ENCODE data around the gene SMYD4.
"Not testable (repeated sequence)": the region's sequence is repeated elsewhere in the genome, so short reads cannot be mapped to it uniquely, and the experiment has no call there.

Gene SMYD4

GRCh38 chr17:1829216-1829591 lies 498 bp downstream of the SMYD4 start:
- peak; percentile 19 for DNase-seq

DNA sequence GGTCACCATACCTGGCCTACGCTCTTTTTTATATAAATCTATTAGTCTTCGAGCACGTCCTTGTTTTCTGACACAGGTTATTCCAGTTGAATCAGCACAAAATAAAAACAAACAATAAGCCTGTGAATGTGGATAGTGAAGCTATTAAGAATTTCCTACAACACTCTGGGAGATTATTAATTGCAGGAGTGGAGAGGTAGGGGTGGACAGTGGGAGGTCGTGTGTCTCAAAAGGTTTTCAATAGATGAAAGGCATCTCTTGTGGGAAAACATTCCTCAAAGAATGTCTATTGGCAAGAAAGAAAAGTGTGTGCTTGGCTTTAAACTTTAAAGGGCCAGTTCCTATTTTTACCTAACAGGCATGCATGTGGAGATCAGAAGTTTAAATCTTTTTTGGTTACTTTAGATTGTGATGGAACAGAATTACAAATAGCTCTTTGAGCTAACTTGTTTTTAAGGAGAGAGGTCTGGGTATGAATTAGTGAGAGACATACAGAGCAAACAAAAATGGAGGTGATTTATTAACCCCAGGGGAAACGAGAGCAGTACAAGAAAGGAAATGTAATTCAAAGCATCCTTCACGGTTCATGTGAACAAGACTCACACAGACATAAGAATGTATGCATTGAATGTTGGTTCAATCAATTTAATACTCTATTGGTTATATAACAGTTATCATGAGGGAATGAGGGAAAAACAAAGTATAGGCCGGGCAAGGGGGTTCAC lies 9.0 kb downstream of the SMYD4 start:
- no peak for DNase-seq

- peak; percentile 5 for DNase-seq
Measured at GRCh38 chr17:1813088-1813487, 16.6 kb downstream of the SMYD4 start.

- no peak for DNase-seq
Measured at GRCh38 chr17:1810450-1811103, 19.1 kb downstream of the SMYD4 start.

- not testable (repeated sequence) for DNase-seq
Measured at GRCh38 chr17:1809815-1810214, 19.9 kb downstream of the SMYD4 start.

GRCh38 chr17:1808644-1809043 lies 21.1 kb downstream of the SMYD4 start:
- no peak for DNase-seq

DNA sequence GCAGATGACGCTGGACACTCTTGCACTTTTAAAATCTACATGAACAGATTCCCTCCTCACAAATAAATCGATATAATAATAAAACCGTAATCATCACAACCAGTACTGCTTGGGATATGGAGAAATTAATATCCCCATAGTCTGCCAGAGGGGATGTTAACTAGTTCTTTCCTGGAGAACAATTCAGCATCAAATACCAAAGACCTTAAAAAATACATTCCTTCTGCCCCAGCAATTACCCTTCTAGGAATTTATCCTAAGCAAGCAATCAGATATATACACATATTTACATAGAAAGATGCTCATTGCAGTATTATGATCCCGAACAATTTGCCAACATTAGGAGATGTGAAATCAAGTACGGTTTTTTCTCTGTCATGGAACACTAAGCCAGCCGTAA lies 21.8 kb downstream of the SMYD4 start:
- DNase-seq: no peak

DNA sequence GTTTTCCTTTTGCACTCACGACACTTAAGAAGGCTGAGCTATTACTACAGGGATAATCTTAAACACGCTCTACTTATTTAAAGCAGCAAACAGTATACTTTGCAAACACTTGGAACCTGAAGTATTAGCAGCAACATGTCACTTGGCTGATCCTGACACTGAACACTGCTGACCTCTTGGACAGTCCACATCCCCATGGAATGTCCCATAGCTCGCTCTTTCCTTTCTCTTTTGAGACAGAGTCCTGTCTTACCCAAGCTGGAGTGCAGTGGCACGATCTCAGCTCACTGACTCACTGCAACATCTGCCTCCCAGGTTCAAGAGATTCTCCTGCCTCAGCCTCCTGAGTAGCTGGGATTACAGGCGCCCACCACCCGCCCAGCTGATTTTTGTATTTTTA lies 26.4 kb downstream of the SMYD4 start:
- no peak for DNase-seq

GRCh38 chr17:1802429-1802828 lies 27.3 kb downstream of the SMYD4 start:
- DNase-seq: no peak

DNA sequence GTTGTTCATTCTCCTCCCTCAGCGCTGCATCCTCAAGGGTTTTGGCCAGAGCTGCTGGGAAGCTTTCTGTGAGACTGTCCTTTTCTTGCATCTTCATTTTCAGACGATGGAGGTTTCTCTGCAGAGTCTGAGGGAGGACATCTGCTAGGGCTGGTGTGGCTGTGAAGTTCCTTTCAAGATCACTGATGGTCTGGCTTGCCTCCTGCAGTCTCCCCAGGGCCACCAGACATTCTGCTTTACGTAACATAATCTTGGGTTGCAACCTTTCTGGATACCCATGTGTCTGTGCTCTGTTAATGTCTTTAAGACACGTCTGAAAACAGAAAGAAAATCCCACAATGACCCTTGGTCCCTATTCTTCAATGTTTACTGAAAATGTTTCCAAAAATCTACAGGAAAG lies 29.0 kb downstream of the SMYD4 start:
- DNase-seq: no peak

GRCh38 chr17:1800240-1800639 lies 29.5 kb downstream of the SMYD4 start:
- no peak for DNase-seq

DNA sequence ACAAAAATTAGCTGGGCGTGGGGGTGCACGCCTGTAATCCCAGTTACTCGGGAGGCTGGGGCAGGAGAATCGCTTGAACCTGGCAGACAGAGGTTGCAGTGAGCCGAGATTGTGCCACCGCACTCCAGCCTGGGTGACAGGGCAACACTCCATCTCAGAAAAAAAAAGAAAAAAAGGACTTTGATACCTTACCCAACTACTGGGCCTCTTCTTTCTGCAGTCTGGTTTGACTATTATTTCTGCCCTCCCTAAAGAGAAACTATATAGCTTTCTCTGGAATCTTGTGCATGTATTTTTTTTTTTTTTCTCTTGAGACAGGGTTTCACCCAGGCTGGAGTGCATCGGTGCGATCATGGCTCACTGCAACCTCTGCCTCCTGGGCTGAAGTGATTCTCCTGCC lies 31.9 kb downstream of the SMYD4 start:
- DNase-seq: not testable (repeated sequence)

DNA sequence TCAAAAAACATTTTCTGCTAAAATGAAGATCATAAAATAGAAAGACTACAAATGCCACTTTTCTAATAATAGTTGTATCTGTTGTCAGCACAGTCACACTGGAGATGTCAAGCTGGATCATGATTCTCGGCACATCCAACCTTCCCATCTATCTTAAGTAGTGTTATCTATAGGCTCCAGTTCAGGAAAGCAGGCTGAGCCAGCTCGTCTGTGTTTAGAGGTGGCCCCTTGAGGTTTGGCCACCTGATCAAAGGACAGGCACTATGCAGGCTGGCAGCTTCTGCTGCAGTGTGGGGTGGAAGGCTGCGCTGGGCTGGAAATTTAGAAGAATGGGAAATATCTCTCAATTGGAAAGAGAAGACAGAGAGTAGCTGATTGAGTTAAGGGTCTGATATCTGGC lies 32.4 kb downstream of the SMYD4 start:
- no peak for DNase-seq

DNA sequence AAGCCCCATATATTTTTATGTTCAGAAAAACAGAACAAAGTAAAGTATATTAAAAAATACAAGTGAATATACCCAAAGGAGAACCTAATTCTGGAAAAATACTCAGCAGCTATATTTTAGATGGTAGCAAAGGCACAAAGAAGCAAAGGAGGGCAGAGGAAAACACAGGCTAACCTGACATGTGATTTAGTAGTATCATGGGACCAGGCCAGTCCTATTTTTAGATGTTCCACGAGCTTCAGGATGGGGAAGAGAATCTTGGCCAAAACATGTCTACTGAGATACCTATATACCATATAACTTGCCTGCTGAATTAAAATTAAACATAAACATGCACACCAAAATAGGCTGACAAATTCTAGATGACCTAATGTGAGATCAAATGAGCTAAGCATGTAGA lies 32.9 kb downstream of the SMYD4 start:
- DNase-seq: no peak

DNA sequence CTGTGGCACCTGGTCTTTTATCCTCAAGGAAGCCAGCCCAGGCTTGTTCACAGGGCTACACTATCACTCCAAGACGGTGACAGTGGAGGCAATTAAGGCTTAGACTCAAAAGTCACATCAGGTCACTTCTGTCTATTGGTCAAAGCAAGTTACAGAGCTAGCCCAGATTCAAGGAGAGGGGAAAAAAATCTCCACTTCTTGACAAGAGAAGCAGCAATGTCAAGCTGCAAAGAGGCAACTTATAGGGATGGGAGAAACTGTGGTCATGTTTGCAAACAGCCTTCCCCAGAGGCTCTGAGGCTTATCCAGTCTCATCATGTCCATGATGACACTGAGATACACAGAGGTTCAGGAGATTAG lies 36.3 kb downstream of the SMYD4 start:
- DNase-seq: no peak

- DNase-seq: no peak
Measured at GRCh38 chr17:1792495-1793446, 36.9 kb downstream of the SMYD4 start.

- DNase-seq: no peak
Measured at GRCh38 chr17:1789936-1790335, 39.8 kb downstream of the SMYD4 start.

DNA sequence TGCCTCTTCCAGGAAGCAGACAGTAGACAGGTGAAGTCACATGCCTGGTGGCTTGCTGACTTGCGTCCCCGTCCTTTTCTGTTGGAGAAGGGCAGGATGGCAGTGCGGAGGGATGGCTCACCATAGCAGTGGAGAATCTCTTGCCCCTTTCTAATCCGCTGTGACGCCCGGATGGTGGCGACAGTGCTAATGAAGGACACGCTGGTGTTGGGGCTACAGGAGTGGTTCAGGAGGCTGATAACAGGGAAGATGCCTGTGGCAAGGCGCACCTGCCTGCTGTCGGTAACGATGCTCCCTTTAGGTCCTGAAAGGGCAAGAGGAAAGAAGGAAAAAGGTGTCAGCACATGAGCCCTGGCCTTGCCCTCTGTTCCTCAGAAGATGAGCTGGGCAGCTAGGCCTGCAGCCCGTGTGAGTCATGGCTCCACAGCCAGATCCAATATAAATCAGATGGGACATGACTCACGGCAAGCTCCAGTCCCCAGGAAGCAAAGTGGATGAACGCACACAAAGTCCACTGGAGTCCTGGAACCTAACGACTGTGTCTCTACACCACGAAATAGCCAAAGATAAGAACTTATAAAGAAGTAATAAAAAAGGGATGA lies 42.3 kb downstream of the SMYD4 start:
- DNase-seq: peak; percentile 96

DNA sequence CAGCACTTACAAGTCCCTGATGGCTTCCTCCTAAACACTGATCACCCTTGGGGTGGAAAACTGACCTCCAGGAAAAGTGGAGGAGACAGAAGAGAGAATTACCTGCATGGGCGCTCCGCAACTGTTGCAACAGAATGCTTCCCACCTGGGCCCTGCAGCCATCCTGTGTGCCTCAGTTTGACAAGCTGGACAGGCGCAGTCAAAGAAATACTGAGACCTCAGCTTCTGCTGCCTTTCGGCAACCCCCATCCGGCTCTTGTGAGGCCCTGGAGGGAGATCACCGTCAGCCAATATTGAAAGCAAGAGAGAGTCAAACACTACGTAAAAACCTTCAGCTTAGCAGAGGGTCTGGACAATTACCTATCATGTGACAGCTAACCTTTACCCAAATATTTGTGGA lies 43.0 kb downstream of the SMYD4 start:
- no peak for DNase-seq

GRCh38 chr17:1785930-1786329 lies 43.8 kb downstream of the SMYD4 start:
- DNase-seq: no peak

DNA sequence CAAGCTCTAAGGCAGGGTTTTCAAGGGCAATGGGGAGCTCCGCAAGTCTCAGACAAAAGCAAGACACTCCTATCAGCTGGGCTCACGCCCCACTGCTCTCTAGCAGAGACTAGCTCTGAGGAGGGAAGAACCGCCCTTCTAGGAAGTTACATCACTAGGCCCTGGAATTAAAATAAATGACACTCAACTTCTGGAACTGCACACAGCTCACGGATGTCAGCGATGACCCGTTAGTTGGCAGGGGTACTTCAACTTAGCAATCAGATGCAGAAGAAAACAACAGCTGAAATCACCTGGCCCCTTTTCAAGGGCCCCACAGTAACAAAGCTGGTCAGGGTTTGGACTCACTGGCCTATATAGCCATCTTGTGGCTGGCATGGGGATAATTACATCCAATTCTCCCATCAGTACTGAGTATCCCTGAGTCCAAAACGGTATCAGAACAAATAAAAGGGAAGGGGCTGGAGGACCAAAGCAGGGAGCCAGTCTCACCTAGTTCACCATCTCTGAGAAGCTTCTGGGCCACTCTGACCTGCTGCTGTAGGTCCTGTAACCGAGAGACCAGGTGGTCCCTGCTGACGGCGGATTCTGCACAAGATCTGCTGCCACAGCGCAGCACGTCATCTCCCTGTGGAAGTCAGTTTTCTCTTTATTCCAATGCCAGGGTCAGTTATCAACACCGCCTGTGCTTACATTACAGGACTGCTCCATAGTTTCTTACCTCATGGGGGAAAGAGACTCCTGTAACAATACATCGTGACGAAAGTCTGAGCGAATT lies 45.7 kb downstream of the SMYD4 start:
- peak; percentile 47 for DNase-seq

GRCh38 chr17:1783271-1783670 lies 46.4 kb downstream of the SMYD4 start:
- DNase-seq: no peak

DNA sequence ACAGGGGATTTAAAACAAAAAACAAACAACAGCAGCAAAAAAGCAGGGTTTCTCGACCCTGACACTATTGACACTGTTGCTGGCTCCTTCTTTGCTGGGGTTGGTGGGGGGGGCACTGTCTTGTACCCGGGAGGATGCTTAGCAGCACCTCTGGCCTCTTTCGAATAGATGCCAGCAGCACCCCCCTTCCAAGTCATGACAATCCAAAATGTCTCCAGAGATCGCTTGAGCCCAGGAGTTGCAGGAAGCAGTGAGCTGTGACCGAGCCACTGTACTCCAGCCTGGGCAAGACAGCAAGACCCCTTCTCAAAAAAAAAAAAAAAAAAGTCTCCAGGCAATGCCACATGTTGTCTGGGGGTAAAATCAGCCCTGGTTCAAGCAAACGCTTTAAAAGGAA lies 47.5 kb downstream of the SMYD4 start:
- no peak for DNase-seq
